Body of pancreas (tissue), 4 donors: Measurements from ENCODE around the gene ERBB4. TPM values are rescaled to one million over a fixed set of nuclear protein-coding genes. Genes with fewer than 3 reads are reported as not detected.
A peak's percentile ranks its signal among the peaks of the same experiment; 100 is the strongest.

Source experiments
- ATAC-seq: fragments of 150-250 bp; one replicate; pipeline ENCODE4 v1.9.1; 2016
- DNase-seq, 4 donors: peaks; one replicate each; pipeline ENCODE4 v3.0.0-alpha.2; 2019
- H3K27ac ChIP-seq, 4 donors: fragments of 200-600 bp; sonication (generic); 1 replicate in 3 of 4; 2 replicates in 1 of 4; pipeline versions ENCODE4 v1.5.1 to v1.6.1; 2016 to 2019; ENCODE audit warnings: mild to moderate bottlenecking in 1 of 4, mixed read lengths in 1 of 4, moderate library complexity in 1 of 4
- H3K27me3 ChIP-seq, 2 donors: fragments of 200-600 bp; sonication (generic); one replicate each; pipeline ENCODE4 v1.6.0; 2016; ENCODE audit warnings: mild to moderate bottlenecking in 1 of 2
- H3K36me3 ChIP-seq, 2 donors: fragments of 200-600 bp; sonication (generic); replicated peaks in 1 of 2; 2 replicates each; pipeline ENCODE4 v1.5.1; 2016; ENCODE audit warnings: low read depth in 2 of 2; ENCODE audit not compliant: insufficient read depth in 1 of 2
- H3K4me1 ChIP-seq: fragments of 200-600 bp; sonication (generic); one replicate; pipeline ENCODE4 v1.6.0; 2016
- H3K4me3 ChIP-seq, 2 donors: fragments of 200-600 bp; sonication (generic); 1 replicate in 1 of 2; 2 replicates in 1 of 2; pipeline ENCODE4 v1.5.1; 2016 to 2019
- H3K9me3 ChIP-seq, 3 donors: fragments of 200-600 bp; sonication (generic); 1 replicate in 2 of 3; 2 replicates in 1 of 3; pipeline ENCODE4 v1.5.1; 2016
- CTCF ChIP-seq, 7 experiments: fragments of 450-650 bp in 4 of 7; fragments of 200-600 bp in 3 of 7; sonication (generic) in 3 of 7; IDR thresholded peaks; one replicate each; pipeline ENCODE4 v1.5.1; 2016 to 2019; ENCODE audit warnings: antibody characterized with exemption in 7 of 7
- POLR2A ChIP-seq, 3 donors: fragments of 450-650 bp; IDR thresholded peaks; one replicate each; pipeline ENCODE4 v1.6.1; 2016; ENCODE audit warnings: antibody characterized with exemption in 3 of 3, mild to moderate bottlenecking in 2 of 3
- WGBS, 2 donors: methylation state at CpG; one replicate each; pipeline ENCODE4 v1.1.5; 2017; 5-methylcytosine and 5-hydroxymethylcytosine counted together
- intact Hi-C: fragments of 100-400 bp; cut with DNase I; formaldehyde crosslinking; loops from one replicate; pipeline ENCODE4 v1.15.1; 2023
- total RNA-seq, 2 donors: library from RNA; depleted of rRNA; stranded (reverse); fragments of >200 nt; gene quantifications; one replicate each; pipeline ENCODE4 v1.1.0, GENCODE V29; 2016

The ERBB4 gene
- total RNA-seq, 2 donors from 2014 or later = 1.6 to 4.4 TPM

GRCh38 chr2:212299333-212299732 lies 239.3 kb downstream of the ERBB4 start:
- H3K27me3 ChIP-seq = no peaks in the 10 kb centered on the region
- H3K36me3 ChIP-seq = no peaks in the 10 kb centered on the region
- intact Hi-C loops = no loop called here
- TF ChIP-seq POLR2A (IDR thresholded peaks at IDR 0.05) = no peak
- no peak for TF ChIP-seq CTCF (IDR thresholded peaks at IDR 0.05)
- H3K9me3 ChIP-seq = no peaks in the 10 kb centered on the region
- no peak overlapping the region for H3K4me3 ChIP-seq
- ATAC-seq (no peak), DNase-seq (no peak)
- WGBS, 2 donors = 52 to 68% methylated on average over 3 of the region's 3 CpGs
- H3K27ac ChIP-seq = no peak overlapping the region
- H3K4me1 ChIP-seq = no peaks in the 10 kb centered on the region

GRCh38 chr2:212295571-212295970 lies 243.0 kb downstream of the ERBB4 start:
- 81 to 89% methylated on average over 3 of the region's 3 CpGs for WGBS, 2 donors
- ATAC-seq (no peak), DNase-seq (no peak)
- Histone ChIP-seq H3K4me3 (no peak overlapping the region), H3K27me3 (no peaks in the 10 kb centered on the region), H3K27ac (no peak overlapping the region), H3K36me3 (no peaks in the 10 kb centered on the region), H3K9me3 (no peaks in the 10 kb centered on the region), H3K4me1 (no peaks in the 10 kb centered on the region)
- intact Hi-C loops = no loop called here
- TF ChIP-seq CTCF (IDR thresholded peaks at IDR 0.05) = no peak
- TF ChIP-seq POLR2A (IDR thresholded peaks at IDR 0.05) = no peak

GRCh38 chr2:212294816-212295215 lies 243.8 kb downstream of the ERBB4 start:
- Histone ChIP-seq H3K27ac (no peak overlapping the region), H3K4me3 (no peak overlapping the region), H3K4me1 (no peaks in the 10 kb centered on the region), H3K9me3 (no peaks in the 10 kb centered on the region), H3K36me3 (no peaks in the 10 kb centered on the region), H3K27me3 (no peaks in the 10 kb centered on the region)
- 35 to 36% methylated on average over 2 of the region's 2 CpGs for WGBS, 2 donors
- intact Hi-C loops = no loop called here
- ATAC-seq (no peak), DNase-seq (peak in 2 of 4 donors; percentile 5 to 7)
- no peak for TF ChIP-seq POLR2A (IDR thresholded peaks at IDR 0.05)
- TF ChIP-seq CTCF (IDR thresholded peaks at IDR 0.05) = no peak

- DNase-seq (no peak), ATAC-seq (no peak)
- Histone ChIP-seq H3K27me3 (no peaks in the 10 kb centered on the region), H3K9me3 (no peaks in the 10 kb centered on the region), H3K36me3 (no peaks in the 10 kb centered on the region), H3K4me3 (no peak overlapping the region), H3K4me1 (peaks cover 1% of the 10 kb centered on the region), H3K27ac (no peak overlapping the region)
- TF ChIP-seq CTCF (IDR thresholded peaks at IDR 0.05) (no peak), POLR2A (IDR thresholded peaks at IDR 0.05) (no peak)
- intact Hi-C loops = no loop called here
These were observed 249.3 kb downstream of the ERBB4 start for GRCh38 chr2:212289301-212289700.

GRCh38 chr2:212288308-212288707 lies 250.3 kb downstream of the ERBB4 start:
- H3K36me3 ChIP-seq = no peaks in the 10 kb centered on the region
- WGBS, 2 donors = 86 to 93% methylated on average over 8 of the region's 8 CpGs
- ATAC-seq = no peak
- intact Hi-C loops = no loop called here
- DNase-seq = no peak
- H3K9me3 ChIP-seq = no peaks in the 10 kb centered on the region
- no peak overlapping the region for H3K27ac ChIP-seq
- no peak overlapping the region for H3K4me3 ChIP-seq
- no peaks in the 10 kb centered on the region for H3K27me3 ChIP-seq
- TF ChIP-seq CTCF (IDR thresholded peaks at IDR 0.05) = no peak
- TF ChIP-seq POLR2A (IDR thresholded peaks at IDR 0.05) = no peak
- H3K4me1 ChIP-seq = peaks cover 9% of the 10 kb centered on the region
